Left colon (tissue), 2 donors: ENCODE measurements around the gene HSFX3. TPM values are rescaled to one million over a fixed set of nuclear protein-coding genes. Genes with fewer than 3 reads are reported as not detected.
"Not testable (repeated sequence)": the region's sequence is repeated elsewhere in the genome, so short reads cannot be mapped to it uniquely, and the experiment has no call there.

Source experiments
- ATAC-seq: fragments of 200-7000 bp; cut with Tn5 transposase; one replicate; pipeline ENCODE4 v1.9.1; 2020; ENCODE audit warnings: mild to moderate bottlenecking, moderate library complexity
- DNase-seq, 2 donors: peaks; one replicate each; pipeline ENCODE4 v3.0.0-alpha.2; 2020
- intact Hi-C, 2 donors: fragments of 100-400 bp; cut with DNase I in 1 of 2; cut with micrococcal nuclease in 1 of 2; formaldehyde crosslinking; loops; one replicate each; pipeline versions ENCODE4 v1.11.2 to v1.14.0; 2022; cut with DNase I, micrococcal nuclease
- long read RNA-seq: library from polyadenylated mRNA; unstranded; transcript quantifications from one replicate; pipeline ENCODE4 v2.0.0, GENCODE V29; 2021
- total RNA-seq, 2 donors: library from RNA; stranded (reverse); fragmentation: NEBNext Ultra II Directional; extraction: Animal tissue kit (Norgen Biotek cat#: 25700); gene quantifications; one replicate each; pipeline ENCODE4 v1.2.1, GENCODE V29; 2021
- donor health status: DM: no; HTN: no; CAD: no.
- donor health status: DM: yes; HTN: yes; CAD: no.

HSFX3 gene, protein sequence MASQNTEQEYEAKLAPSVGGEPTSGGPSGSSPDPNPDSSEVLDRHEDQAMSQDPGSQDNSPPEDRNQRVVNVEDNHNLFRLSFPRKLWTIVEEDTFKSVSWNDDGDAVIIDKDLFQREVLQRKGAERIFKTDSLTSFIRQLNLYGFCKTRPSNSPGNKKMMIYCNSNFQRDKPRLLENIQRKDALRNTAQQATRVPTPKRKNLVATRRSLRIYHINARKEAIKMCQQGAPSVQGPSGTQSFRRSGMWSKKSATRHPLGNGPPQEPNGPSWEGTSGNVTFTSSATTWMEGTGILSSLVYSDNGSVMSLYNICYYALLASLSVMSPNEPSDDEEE
- not detected for total RNA-seq
- long read RNA-seq: 0 reads

DNA sequence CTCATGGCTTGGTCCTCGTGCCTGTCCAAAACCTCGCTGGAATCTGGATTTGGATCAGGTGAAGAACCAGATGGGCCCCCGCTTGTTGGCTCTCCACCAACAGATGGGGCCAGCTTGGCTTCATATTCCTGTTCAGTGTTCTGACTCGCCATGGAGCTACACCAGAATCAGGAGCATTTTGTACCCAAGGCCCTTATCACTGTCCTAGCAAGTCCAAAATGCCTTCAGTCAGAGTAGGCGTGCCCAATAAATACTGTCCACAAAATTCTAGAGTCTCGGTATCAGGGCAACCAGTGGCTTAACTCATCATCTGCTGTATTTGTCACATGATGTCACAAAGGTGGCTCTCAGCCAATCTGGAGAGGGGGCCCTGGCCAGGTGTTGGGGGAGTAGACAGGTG lies at the start of gene HSFX3:
TSS of gene HSFX3 (minus strand) at position 224 of the 400 bp plus-strand sequence. CDS start at position 152, 72 bp downstream.
- ATAC-seq, DNase-seq, intact Hi-C loops: not testable (repeated sequence)

DNA sequence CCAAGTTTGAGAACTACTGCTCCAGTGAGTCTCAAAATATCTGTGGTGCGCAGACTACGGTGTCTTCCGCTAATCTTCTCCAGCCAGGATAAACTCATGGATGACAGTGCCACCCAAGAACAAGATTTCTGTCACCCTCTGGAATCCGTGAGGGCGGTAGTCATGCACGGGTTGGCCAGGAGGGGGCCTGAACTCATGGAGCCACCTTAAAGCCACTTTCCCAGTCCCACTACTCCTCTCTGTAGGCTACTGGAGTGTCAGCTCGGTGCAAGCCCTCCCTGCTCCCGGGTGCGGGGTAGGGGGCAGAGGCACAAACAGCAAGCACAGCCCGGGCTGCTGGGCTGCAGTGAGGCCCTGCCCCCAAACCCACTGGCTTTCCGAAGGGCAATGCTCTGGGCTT lies 48.9 kb upstream of the HSFX3 start:
- intact Hi-C loops, ATAC-seq, DNase-seq: not testable (repeated sequence)

DNA sequence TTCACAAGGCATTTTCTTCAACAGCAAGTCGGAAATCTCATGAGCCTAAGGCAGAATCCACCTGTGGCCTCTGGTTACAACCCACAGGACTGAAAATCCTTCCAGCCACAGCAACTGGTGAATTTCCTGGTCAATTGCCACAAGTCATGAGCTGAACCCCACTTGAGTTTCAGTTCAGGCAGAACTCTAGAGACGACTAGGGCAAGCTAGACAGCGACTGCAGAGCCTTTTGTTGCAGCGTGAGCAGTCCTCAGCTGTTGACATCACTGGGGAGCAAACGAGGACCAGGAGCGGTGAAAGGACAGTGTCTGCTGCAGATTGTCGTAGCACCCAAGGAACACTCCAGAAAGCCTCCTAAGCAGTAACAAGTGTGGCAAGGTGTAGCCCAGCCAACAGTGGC lies 46.2 kb upstream of the HSFX3 start:
- DNase-seq, ATAC-seq, intact Hi-C loops: not testable (repeated sequence)

DNA sequence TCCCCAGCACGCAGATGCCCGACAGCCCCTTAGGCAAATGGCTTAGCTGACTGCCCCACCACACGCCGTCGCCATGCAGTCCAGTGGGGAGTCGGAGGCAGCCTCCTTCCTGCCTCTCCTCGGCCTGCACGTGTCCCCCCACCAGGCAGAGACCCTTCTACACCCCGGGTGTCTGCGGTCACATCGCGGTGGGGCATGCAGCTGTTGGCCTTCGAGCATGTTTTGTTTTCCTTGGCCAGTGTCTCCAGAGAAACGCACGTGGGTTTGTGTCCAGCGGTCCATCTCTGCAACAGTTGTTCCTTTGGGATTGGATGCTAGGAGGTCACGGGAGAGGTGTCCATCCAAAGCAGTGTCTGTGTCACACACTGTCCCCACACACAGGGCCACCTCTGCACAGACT lies 45.5 kb upstream of the HSFX3 start, which contains the start of gene HSFX2:
TSS of gene HSFX2 (minus strand) at position 101 of the 400 bp plus-strand sequence. CDS start 614 bp downstream, outside the sequence.
- DNase-seq, intact Hi-C loops, ATAC-seq: not testable (repeated sequence)

DNA sequence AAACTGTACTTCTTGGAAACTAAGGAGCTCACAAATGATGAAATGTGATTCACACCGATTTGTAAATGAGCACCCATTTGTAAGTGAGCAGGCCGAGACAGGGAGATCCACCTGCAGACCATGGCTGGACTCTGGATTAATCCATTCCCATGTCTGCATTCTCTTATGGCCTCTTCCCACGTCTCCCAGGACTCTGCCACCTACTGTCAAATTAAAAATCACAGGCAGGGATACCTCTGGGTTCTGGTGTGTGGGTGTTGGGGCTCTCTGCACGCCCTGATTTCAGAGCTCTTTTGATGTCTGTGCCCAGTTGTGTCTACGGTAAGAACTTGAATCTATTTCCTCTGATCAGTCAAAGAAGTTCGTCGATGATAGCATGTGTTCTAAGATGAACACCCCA lies 41.3 kb upstream of the HSFX3 start:
- ATAC-seq, DNase-seq, intact Hi-C loops: not testable (repeated sequence)

GRCh38 chrX:149587359-149587758 lies 37.6 kb upstream of the HSFX3 start, which contains the start of gene MAGEA9B:
Gene MAGEA9B, minus strand, starts transcription at chrX:149587459. Its CDS starts 4,280 bp downstream, at chrX:149583179.
- DNase-seq, ATAC-seq, intact Hi-C loops: not testable (repeated sequence)

DNA sequence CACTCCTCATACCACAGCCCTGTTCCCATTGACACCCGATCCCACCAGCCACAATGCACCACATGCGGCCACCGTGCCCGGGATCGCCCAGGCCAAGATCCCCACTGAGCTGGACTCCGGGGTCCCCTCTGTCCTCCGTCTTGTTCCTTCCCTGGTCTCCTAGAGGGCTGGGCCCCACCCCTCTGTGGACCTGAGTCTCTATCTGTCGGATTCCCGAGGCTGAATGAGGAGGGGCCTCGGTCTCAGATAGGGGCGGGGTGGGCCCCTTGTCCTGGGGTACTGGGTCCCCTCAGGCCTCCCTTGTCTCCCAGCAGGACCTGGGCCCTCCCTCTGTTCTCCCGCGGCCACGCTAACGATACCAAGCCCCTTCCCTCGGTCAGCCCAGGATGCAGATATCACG lies 35.9 kb upstream of the HSFX3 start:
- ATAC-seq, intact Hi-C loops, DNase-seq: not testable (repeated sequence)

- DNase-seq, intact Hi-C loops: not testable (repeated sequence)
- peak; percentile 58 for ATAC-seq
Observed at GRCh38 chrX:149573456-149573855, 23.7 kb upstream of the HSFX3 start.

DNA sequence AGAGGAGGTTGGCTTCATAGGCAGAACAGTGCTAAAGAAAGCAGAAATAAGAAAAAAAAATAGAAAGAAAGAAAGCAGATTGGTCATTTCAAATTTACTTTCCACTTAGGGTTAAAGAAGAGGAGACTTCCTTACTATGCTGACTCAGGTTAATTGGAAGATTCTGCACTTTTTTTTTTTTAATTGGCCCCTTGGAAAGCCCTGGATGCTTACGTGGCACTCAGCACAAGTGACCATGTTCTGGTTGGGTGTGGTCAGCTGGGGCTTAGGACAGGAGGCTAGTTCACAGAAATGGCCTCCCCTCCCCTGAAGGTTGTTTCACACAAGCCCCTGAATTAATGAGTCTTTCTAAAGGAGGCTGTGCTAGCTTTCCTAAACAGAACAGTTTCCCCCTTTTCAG lies 23.0 kb upstream of the HSFX3 start:
- DNase-seq: no peak
- peak; percentile 28 for ATAC-seq
- intact Hi-C loops: no loop called here

DNA sequence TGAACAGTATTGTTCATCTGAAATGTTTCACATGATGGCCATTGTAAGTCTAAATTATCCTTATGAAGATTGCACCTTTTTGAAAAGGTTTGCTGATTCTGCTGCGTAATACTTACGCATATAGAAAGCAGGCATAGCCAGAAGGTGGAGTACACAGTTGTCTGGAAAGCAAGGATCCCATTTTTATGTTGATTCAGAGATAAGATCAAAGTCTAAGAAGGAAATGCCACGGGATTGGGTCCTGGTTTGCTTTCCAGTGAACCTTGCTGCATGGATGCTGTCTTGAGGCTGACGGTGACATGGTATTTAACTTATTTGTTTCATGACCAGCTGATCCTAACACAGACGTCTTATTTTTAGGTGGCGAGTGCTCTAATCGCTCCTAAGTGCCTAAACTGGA lies 22.0 kb upstream of the HSFX3 start:
- DNase-seq (no peak), ATAC-seq (peak; percentile 97)
- intact Hi-C loops: no loop called here

DNA sequence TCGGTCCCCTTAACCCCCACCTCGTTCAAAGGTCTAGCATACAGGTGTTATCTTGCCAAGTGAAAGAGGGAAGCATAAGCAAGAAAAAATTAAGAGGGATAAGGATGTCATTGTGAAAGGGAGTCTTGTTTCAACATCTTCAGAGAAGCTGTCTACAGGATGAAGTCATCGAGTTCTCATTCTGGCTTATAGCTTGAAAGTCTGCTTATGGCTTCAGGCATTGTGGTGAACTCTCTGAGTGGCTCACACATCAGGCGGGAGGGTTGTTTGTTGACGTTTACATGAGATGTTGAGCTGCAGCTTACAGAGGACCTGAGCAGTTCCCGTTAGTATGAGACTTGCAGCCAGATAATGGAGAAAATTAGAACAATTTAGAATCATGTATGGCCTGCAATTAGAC lies 20.9 kb upstream of the HSFX3 start:
- intact Hi-C loops: no loop called here
- DNase-seq (no peak), ATAC-seq (no peak)

GRCh38 chrX:149569770-149570169 lies 20.0 kb upstream of the HSFX3 start:
- ATAC-seq: no peak
- intact Hi-C loops: no loop called here
- DNase-seq: no peak

- DNase-seq (no peak), ATAC-seq (no peak)
- intact Hi-C loops: no loop called here
Observed at GRCh38 chrX:149568701-149569296, 19.1 kb upstream of the HSFX3 start.

GRCh38 chrX:149567621-149568417 lies 18.1 kb upstream of the HSFX3 start:
- ATAC-seq: no peak
- no peak for DNase-seq
- intact Hi-C loops: no loop called here

DNA sequence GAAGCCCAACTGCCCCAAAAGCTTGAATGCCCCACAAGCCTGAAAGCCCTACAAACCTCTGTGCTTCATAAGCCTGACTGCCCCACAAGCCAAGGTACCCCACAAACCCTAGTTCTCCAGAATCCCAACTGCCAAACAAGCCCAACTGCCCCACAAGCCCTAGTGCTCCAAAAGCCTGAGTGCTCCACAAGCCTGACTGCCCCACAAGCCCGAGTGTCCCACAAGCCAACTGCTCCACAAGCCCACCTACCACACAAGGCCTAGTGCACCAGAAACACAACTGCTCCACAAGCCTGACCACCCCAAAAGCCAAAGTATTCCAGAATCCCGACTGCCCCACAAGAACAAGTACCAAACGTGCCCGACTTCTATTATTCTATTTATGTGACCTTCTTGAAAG lies 13.6 kb upstream of the HSFX3 start:
- intact Hi-C loops: no loop called here
- DNase-seq (no peak), ATAC-seq (no peak)

- ATAC-seq, intact Hi-C loops, DNase-seq: not testable (repeated sequence)
Observed at GRCh38 chrX:149555251-149555650, 5.5 kb upstream of the HSFX3 start.

GRCh38 chrX:149551939-149552248 lies 2.2 kb upstream of the HSFX3 start:
- intact Hi-C loops, ATAC-seq, DNase-seq: not testable (repeated sequence)

- intact Hi-C loops, DNase-seq: not testable (repeated sequence)
Observed at GRCh38 chrX:149551245-149551938, 1.7 kb upstream of the HSFX3 start.

GRCh38 chrX:149550454-149550853 lies 730 bp upstream of the HSFX3 start:
- DNase-seq, ATAC-seq, intact Hi-C loops: not testable (repeated sequence)

More at GRCh38 chrX:149551245-149551938, 1.7 kb upstream of the HSFX3 start:
- not testable (repeated sequence) for ATAC-seq
